GM12865 (cell line): ENCODE results near the gene ZNF516.

Source experiments
- DNase-seq: peaks from one replicate; pipeline ENCODE4 v3.0.0; 2010; ENCODE audit warnings: low read depth
- H3K4me3 ChIP-seq: 2 replicates; pipeline ENCODE4 v1.5.1; 2011; ENCODE audit warnings: mild to moderate bottlenecking, low read depth, low read length, control low read depth
- CTCF ChIP-seq: IDR thresholded peaks from 2 replicates; pipeline ENCODE4 v1.5.1; 2011; ENCODE audit warnings: low read length, control low read depth, low read depth, inconsistent platforms; ENCODE audit not compliant: insufficient read depth; ENCODE audit errors: missing control alignments

Gene ZNF516

GRCh38 chr18:76499637-76500340 lies 4.7 kb upstream of the ZNF516 start:
- no peak for TF ChIP-seq CTCF
- H3K4me3 ChIP-seq, result no peak overlapping the region
- peak; percentile 94 for DNase-seq

DNA sequence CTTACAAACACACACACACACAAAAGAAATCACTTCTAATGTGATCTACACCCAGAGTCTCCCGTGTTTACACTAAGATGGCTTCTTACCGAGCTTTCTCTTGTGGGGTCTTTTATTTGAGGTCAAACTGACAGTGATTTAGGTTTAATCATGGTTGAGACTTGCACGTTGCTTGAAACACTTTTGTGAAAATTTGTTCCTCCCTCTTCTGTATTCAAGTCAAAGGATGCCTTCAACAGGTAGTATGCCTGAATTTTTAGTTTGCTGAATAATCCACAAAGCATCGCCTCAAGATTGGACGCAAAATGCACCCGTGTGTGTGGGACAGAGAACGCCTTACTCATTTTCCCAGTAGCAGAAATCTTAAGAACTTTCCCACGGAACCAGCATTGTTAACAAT lies 4.0 kb upstream of the ZNF516 start:
- no peak overlapping the region for H3K4me3 ChIP-seq
- no peak for TF ChIP-seq CTCF

DNA sequence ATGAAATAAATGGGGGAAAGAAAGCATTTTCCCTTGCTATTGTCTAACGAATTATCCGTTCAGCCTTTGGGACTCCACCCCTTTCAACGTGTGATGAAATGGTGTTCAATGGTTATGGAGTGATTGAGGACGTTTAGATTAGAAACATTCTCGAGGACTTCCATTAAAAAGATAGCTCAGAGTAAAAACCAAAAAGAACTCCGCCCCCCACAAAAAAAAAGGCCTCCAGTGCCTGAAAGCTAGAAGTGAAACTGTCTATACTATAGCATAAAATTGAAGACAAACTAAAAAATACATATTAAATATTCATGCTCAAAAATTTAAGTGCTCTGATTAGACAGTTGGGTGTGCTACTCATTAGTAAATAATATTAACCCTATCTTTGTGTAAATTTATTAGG lies 3.0 kb upstream of the ZNF516 start:
- H3K4me3 ChIP-seq, result no peak overlapping the region
- DNase-seq, result no peak
- TF ChIP-seq CTCF, result no peak

More for the DNA sequence above, 4.0 kb upstream of the ZNF516 start:
- no peak for DNase-seq

GRCh38 chr18:76497021-76497420 lies 2.0 kb upstream of the ZNF516 start:
- no peak overlapping the region for H3K4me3 ChIP-seq
- DNase-seq, result no peak
- no peak for TF ChIP-seq CTCF

- H3K4me3 ChIP-seq, result peak overlapping the region; percentile 89
- TF ChIP-seq CTCF, result no peak
- peak; percentile 31 for DNase-seq
Observed at GRCh38 chr18:76496194-76496890, 1.3 kb upstream of the ZNF516 start.

GRCh38 chr18:76495435-76496193 lies 572 bp upstream of the ZNF516 start:
- no peak for TF ChIP-seq CTCF
- peak overlapping the region; percentile 89 for H3K4me3 ChIP-seq
- DNase-seq, result peak; percentile 73
